IMR-90 (cell line): ENCODE data around the gene CUL9.

Source experiments
- BHLHE40 ChIP-seq: fragments of 150-350 bp; IDR thresholded peaks from 2 replicates; pipeline ENCODE4 v1.6.1; 2016; ENCODE audit warnings: mild to moderate bottlenecking, low read depth, low read length
- CEBPB ChIP-seq: IDR thresholded peaks from 2 replicates; pipeline ENCODE4 v1.6.1; 2012; ENCODE audit warnings: low read depth, low read length, improper control_type of control experiment
- CHD1 ChIP-seq: IDR thresholded peaks from 2 replicates; pipeline ENCODE4 v1.6.1; 2012; ENCODE audit warnings: low read depth, low read length, improper control_type of control experiment
- FOS ChIP-seq: fragments of 150-350 bp; IDR thresholded peaks from 2 replicates; pipeline ENCODE4 v1.6.1; 2016; ENCODE audit warnings: low read depth, low read length
- MAZ ChIP-seq: IDR thresholded peaks from 2 replicates; pipeline ENCODE4 v1.6.1; 2012; ENCODE audit warnings: low read depth, mild to moderate bottlenecking, low read length, improper control_type of control experiment, moderate library complexity, borderline replicate concordance
- MXI1 ChIP-seq: IDR thresholded peaks from 2 replicates; pipeline ENCODE4 v1.6.1; 2012; ENCODE audit warnings: low read depth, mild to moderate bottlenecking, low read length, moderate library complexity, borderline replicate concordance
- POLR2A ChIP-seq: IDR thresholded peaks from 2 replicates; pipeline ENCODE4 v1.6.1; 2012; ENCODE audit warnings: mild to moderate bottlenecking, low read depth, low read length
- RAD21 ChIP-seq: IDR thresholded peaks from 2 replicates; pipeline ENCODE4 v1.6.1; 2012; ENCODE audit warnings: low read length, improper control_type of control experiment
- RCOR1 ChIP-seq: IDR thresholded peaks from 2 replicates; pipeline ENCODE4 v1.6.1; 2012; ENCODE audit warnings: mild to moderate bottlenecking, low read length, improper control_type of control experiment; ENCODE audit not compliant: insufficient replicate concordance
- SMC3 ChIP-seq: fragments of 150-350 bp; IDR thresholded peaks from 2 replicates; pipeline ENCODE4 v1.6.1; 2016; ENCODE audit warnings: low read depth, mild to moderate bottlenecking, antibody characterized with exemption, low read length, moderate library complexity
- TF ChIP-seq, protein P1 (sequence below): conservative IDR thresholded peaks from 2 replicates; pipeline ENCODE4 v1.5.1; 2012; ENCODE audit warnings: mild to moderate bottlenecking, low read depth, low read length, improper control_type of control experiment
- TF ChIP-seq, protein P2 (sequence below): fragments of 150-350 bp; IDR thresholded peaks from 2 replicates; pipeline ENCODE4 v1.6.1; 2017; ENCODE audit warnings: mild to moderate bottlenecking, antibody characterized with exemption, low read length, low read depth
- TF ChIP-seq, protein P3 (sequence below): fragments of 150-350 bp; IDR thresholded peaks from 2 replicates; pipeline ENCODE4 v1.6.1; 2016; ENCODE audit warnings: low read depth, mild to moderate bottlenecking, low read length, moderate library complexity, borderline replicate concordance

DNA sequence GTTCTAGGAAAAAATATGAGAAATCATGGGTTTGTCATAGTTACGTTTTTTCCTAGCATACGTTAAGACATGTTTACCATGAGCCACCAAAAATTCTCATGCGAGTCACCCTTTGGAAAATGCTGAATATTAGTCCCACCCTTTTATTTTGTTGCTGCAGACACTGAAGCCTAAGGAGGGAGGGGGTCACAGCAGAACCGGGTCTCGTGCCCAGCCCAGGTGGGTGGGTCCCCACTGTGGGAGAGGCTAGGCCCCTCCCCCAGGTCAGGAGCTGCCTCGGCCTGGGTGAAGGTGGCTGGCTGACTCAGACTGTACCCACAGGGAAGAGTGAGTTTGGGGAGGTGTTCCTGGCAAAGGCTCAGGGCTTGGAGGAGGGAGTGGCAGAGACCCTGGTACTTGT, 37.1 kb upstream of the CUL9 start:
- TF ChIP-seq CEBPB (no peak), POLR2A (no peak), MAZ (no peak), MXI1 (no peak), BHLHE40 (no peak), SMC3 (no peak), RCOR1 (no peak), CHD1 (no peak), RAD21 (no peak), FOS (no peak)
- TF ChIP-seq, protein P1, sequence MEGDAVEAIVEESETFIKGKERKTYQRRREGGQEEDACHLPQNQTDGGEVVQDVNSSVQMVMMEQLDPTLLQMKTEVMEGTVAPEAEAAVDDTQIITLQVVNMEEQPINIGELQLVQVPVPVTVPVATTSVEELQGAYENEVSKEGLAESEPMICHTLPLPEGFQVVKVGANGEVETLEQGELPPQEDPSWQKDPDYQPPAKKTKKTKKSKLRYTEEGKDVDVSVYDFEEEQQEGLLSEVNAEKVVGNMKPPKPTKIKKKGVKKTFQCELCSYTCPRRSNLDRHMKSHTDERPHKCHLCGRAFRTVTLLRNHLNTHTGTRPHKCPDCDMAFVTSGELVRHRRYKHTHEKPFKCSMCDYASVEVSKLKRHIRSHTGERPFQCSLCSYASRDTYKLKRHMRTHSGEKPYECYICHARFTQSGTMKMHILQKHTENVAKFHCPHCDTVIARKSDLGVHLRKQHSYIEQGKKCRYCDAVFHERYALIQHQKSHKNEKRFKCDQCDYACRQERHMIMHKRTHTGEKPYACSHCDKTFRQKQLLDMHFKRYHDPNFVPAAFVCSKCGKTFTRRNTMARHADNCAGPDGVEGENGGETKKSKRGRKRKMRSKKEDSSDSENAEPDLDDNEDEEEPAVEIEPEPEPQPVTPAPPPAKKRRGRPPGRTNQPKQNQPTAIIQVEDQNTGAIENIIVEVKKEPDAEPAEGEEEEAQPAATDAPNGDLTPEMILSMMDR: no peak
- TF ChIP-seq, protein P2, sequence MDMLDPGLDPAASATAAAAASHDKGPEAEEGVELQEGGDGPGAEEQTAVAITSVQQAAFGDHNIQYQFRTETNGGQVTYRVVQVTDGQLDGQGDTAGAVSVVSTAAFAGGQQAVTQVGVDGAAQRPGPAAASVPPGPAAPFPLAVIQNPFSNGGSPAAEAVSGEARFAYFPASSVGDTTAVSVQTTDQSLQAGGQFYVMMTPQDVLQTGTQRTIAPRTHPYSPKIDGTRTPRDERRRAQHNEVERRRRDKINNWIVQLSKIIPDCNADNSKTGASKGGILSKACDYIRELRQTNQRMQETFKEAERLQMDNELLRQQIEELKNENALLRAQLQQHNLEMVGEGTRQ: no peak
- TF ChIP-seq, protein P3, sequence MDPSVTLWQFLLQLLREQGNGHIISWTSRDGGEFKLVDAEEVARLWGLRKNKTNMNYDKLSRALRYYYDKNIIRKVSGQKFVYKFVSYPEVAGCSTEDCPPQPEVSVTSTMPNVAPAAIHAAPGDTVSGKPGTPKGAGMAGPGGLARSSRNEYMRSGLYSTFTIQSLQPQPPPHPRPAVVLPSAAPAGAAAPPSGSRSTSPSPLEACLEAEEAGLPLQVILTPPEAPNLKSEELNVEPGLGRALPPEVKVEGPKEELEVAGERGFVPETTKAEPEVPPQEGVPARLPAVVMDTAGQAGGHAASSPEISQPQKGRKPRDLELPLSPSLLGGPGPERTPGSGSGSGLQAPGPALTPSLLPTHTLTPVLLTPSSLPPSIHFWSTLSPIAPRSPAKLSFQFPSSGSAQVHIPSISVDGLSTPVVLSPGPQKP: no peak
